ENCODE results near the gene BRS3. TPM values are rescaled to one million over a fixed set of nuclear protein-coding genes. Genes with fewer than 3 reads are reported as not detected.

The BRS3 gene
- total RNA-seq, 1 experiment from 2014 or later = not detected

DNA sequence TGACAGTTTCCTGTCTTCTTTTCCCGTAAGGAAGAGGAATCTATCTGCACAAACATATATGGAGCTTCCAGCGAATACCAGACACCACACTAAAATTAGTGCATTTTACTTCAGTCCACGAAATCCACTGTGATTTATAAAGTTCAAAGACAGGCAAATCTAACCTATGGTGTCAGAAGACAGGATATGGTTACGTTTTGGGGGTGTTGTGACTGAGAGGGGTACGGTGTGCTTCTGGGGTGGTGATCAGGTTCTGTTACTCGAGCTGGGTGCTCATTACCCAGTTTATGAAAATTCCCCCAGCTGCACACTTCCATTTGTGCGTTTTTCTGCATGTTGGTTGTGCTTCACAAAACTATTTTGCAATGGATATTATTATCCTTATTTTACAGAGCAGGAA is 54.5 kb downstream of the BRS3 start:
- in situ Hi-C loops (cut with HindIII; ENCODE audit: low pct_unique_long_range_greater_than_20kb, low sequenced_read_pairs) = no loop called here

More for the DNA sequence above, 54.5 kb downstream of the BRS3 start:
- no peak for DNase-seq (ENCODE audit: low read depth)

Other genes starting within 250 kb of the BRS3 start
- gene MAP7D3, start 236.5 kb upstream of the BRS3 start, total RNA-seq (2014; rRNA removed; shearing (Covaris generic); ENCODE audit: low replicate concordance) = 2.1 and 5.6 TPM in 2 replicates
- gene ADGRG4, start 187.0 kb upstream of the BRS3 start, total RNA-seq (2014; rRNA removed; shearing (Covaris generic); ENCODE audit: low replicate concordance) = not detected in 2 replicates
- gene HTATSF1, start 9.6 kb downstream of the BRS3 start, total RNA-seq (2014; rRNA removed; shearing (Covaris generic); ENCODE audit: low replicate concordance) = 20.2 and 23.5 TPM in 2 replicates
- not detected in 2 replicates for gene VGLL1, start 44.3 kb downstream of the BRS3 start, total RNA-seq (2014; rRNA removed; shearing (Covaris generic); ENCODE audit: low replicate concordance)
- not detected in 2 replicates for gene CD40LG, start 160.2 kb downstream of the BRS3 start, total RNA-seq (2014; rRNA removed; shearing (Covaris generic); ENCODE audit: low replicate concordance)